Measurements from ENCODE around the gene FADS2.

GRCh38 chr11:61780581-61781162 lies 47.4 kb upstream of the FADS2 start:
- TF ChIP-seq CTCF (IDR thresholded peaks at IDR 0.05; ENCODE audit: low read depth, low read length, poor library complexity, severe bottlenecking) (no peak), EZH2phosphoT487 (IDR thresholded peaks at IDR 0.05; ENCODE audit: borderline replicate concordance, low read length) (no peak)
